Measurements from ENCODE around the gene STAT3. TPM values are rescaled to one million over a fixed set of nuclear protein-coding genes. Genes with fewer than 3 reads are reported as not detected.
"Not testable (repeated sequence)": the region's sequence is repeated elsewhere in the genome, so short reads cannot be mapped to it uniquely, and the experiment has no call there.

The STAT3 gene
- total RNA-seq, 2 experiments from 2014 or later: 276 to 286 TPM

- Mint-ChIP-seq H3K27ac (no peak overlapping the region), H3K27me3 (peaks cover 33% of the 10 kb centered on the region), H3K36me3 (ENCODE audit: low read depth) (no peaks in the 10 kb centered on the region), H3K9me3 (no peaks in the 10 kb centered on the region), H3K4me1 (ENCODE audit: low read depth) (peaks cover 19% of the 10 kb centered on the region), H3K4me3 (peak overlapping the region; percentile 70)
- DNase-seq (peak; percentile 56), ATAC-seq (peak; percentile 67)
- no peak for TF ChIP-seq CTCF (IDR thresholded peaks at IDR 0.05)
- ChIA-PET POLR2A (interaction anchor here (0.9 to 1.2 kb wide), 2 partner anchors 85 to 114 kb away, joined by 3 to 4 read pairs; partner anchors contain the start of gene NAGLU), CTCF (interaction anchor here (0.7 to 5.5 kb wide), 13 partner anchors 9 to 201 kb away, joined by 3 to 37 read pairs (median 6); no protein-coding TSS in a partner anchor)
- intact Hi-C loops (cut with micrococcal nuclease): no loop called here
These were observed 34.2 kb upstream of the STAT3 start for GRCh38 chr17:42422412-42422957.

DNA sequence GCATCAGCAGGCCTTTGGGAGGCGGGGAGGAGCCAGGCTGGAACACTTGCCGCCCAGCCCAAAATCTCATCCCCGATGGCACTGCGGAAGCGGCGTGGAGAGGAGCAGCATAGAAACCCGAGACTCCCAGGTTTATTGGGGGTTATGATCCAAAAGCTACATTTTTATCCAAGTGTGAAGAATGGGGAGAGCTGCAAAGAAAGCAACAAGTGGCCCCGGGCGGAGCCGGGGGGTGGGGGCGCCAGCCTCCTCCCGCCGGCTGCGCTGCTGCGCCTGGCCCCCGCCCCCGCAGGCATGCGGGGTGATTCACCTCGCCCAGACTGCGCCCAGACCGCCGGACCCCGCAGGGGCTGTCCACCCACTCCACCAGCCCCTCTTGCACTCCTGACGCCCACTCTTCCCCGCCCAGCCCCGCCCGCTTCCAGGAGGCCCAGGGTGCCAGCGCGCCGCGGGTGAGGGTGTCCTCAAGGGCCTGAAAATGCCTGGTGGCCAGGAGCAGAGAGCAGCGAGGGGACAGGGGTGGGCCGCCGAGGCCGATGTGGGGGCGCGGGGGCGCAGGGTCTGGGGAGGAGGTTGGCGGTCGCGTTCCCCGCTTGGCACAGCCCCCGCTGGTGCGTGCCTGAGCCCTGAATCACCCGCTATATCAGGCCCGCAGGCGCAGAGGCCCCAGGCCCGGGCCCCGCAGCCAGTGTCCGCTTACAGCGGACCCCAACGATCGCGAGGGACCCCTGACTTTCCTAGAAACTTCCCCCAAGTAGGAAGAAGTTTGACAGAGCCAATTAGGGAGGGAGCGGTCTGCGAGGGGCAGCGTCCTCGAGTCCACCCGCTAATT, 33.5 kb upstream of the STAT3 start:
- Mint-ChIP-seq H3K4me1 (ENCODE audit: low read depth) (peaks cover 19% of the 10 kb centered on the region), H3K36me3 (ENCODE audit: low read depth) (no peaks in the 10 kb centered on the region), H3K27ac (no peak overlapping the region), H3K27me3 (peaks cover 33% of the 10 kb centered on the region), H3K9me3 (no peaks in the 10 kb centered on the region), H3K4me3 (peak overlapping the region; percentile 65)
- DNase-seq: peak; percentile 31
- ChIA-PET CTCF (interaction anchor here (0.8 to 5.5 kb wide), 10 partner anchors 11 to 302 kb away, joined by 3 to 37 read pairs (median 7); no protein-coding TSS in a partner anchor), POLR2A (interaction anchor here (0.6 to 1.2 kb wide), 3 partner anchors 85 to 106 kb away, joined by 3 to 4 read pairs (median 3); no protein-coding TSS in a partner anchor)
- TF ChIP-seq CTCF (IDR thresholded peaks at IDR 0.05): no peak
- intact Hi-C loops (cut with micrococcal nuclease): no loop called here
- ATAC-seq: peak; percentile 40

GRCh38 chr17:42421136-42421506, 32.9 kb upstream of the STAT3 start:
- Mint-ChIP-seq H3K27ac (no peak overlapping the region), H3K4me1 (ENCODE audit: low read depth) (peaks cover 19% of the 10 kb centered on the region), H3K9me3 (no peaks in the 10 kb centered on the region), H3K27me3 (peaks cover 33% of the 10 kb centered on the region), H3K36me3 (ENCODE audit: low read depth) (no peaks in the 10 kb centered on the region), H3K4me3 (peak overlapping the region; percentile 53)
- no peak for DNase-seq
- intact Hi-C loops (cut with micrococcal nuclease): no loop called here
- no peak for TF ChIP-seq CTCF (IDR thresholded peaks at IDR 0.05)
- ATAC-seq: no peak
- CTCF ChIA-PET: interaction anchor here (0.8 to 5.5 kb wide), 8 partner anchors 15 to 302 kb away, joined by 3 to 37 read pairs (median 7); no protein-coding TSS in a partner anchor
- POLR2A ChIA-PET: interaction anchor here (0.6 to 1.4 kb wide), 3 partner anchors 12 to 106 kb away, joined by 3 to 5 read pairs (median 3); no protein-coding TSS in a partner anchor

DNA sequence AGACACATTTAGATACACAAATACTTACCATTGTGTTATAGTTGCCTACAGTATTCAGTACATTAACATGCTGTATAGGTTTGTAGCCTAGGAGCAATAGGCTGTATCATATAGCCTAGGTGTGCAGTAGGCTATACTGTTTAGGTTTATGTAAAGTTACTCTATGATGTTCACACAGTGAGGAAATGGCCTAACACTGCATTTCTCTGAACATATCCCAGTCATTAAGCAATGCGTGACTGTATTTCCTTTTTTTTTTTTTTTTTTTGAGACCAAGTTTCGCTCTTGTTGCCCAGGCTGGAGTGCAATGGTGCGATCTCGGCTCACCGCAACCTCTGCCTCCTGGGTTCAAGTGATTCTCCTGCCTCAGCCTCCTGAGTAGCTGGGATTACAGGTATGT, 29.7 kb upstream of the STAT3 start:
- DNase-seq; POLR2A ChIA-PET; H3K4me3 Mint-ChIP-seq; H3K27ac Mint-ChIP-seq; CTCF ChIA-PET; H3K36me3 Mint-ChIP-seq (ENCODE audit: low read depth); ATAC-seq; intact Hi-C loops (cut with micrococcal nuclease); H3K9me3 Mint-ChIP-seq: not testable (repeated sequence)
- Mint-ChIP-seq H3K4me1 (ENCODE audit: low read depth) (peaks cover 32% of the 10 kb centered on the region), H3K27me3 (peaks cover 22% of the 10 kb centered on the region)

DNA sequence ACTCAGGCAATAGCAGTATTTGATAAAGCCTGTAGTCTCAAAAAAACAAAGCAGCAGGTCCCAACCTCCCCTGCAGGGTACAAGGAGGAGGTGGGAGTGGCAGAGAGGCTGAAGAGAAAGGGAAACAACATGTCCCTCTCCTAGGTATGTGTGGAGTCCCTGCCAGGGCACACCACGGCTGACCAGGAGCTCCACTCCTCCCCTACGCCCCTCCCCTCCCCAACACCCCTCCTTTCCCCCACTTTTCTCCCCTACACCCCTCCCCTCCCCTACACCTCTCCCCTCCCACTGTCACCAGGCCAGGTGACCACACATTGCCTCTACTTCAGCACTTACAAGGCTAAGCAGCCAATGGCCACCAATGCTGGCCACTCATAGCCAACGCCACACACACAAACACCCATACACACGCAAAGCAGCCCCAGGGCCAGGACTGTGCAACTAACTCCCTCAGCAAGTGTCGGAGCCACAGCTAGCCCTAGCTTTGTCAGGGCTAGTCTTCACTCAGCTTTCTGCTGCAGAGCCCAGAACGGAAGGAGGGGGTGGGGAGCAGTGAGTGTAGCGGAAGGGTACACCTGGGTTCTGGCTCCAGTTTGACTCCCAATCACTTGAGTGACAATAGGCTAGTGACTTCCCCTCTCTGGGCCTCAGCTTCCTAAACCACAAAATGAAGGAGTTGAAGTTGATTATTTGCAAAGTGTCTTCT, 26.6 kb upstream of the STAT3 start:
- DNase-seq (peak; percentile 77), ATAC-seq (peak; percentile 84)
- no peak for TF ChIP-seq CTCF (IDR thresholded peaks at IDR 0.05)
- ChIA-PET POLR2A (interaction anchor here (0.9 kb wide), 2 partner anchors 50 to 103 kb away, joined by 3 to 5 read pairs; no protein-coding TSS in a partner anchor), CTCF (interaction anchor here (0.9 to 32.2 kb wide), 6 partner anchors 9 to 113 kb away, joined by 3 to 968 read pairs (median 15); no protein-coding TSS in a partner anchor)
- H3K27ac Mint-ChIP-seq: peak overlapping the region; percentile 74
- intact Hi-C loops (cut with micrococcal nuclease): no loop called here
- peaks cover 18% of the 10 kb centered on the region for H3K4me1 Mint-ChIP-seq (ENCODE audit: low read depth)
- no peaks in the 10 kb centered on the region for H3K9me3 Mint-ChIP-seq
- peak overlapping the region; percentile 50 for H3K4me3 Mint-ChIP-seq
- no peaks in the 10 kb centered on the region for H3K36me3 Mint-ChIP-seq (ENCODE audit: low read depth)
- no peaks in the 10 kb centered on the region for H3K27me3 Mint-ChIP-seq

Measured in activated CD8-positive, alpha-beta T cell treated with anti-CD3 and anti-CD28 coated beads for 36 hours (primary cell).